Choroid plexus epithelial cell (primary cell): ENCODE results near the gene EPHX1.
"Not testable (repeated sequence)": the region's sequence is repeated elsewhere in the genome, so short reads cannot be mapped to it uniquely, and the experiment has no call there.

Experiments used
- DNase-seq: peaks from one replicate; pipeline ENCODE4 v3.0.0-alpha.2; 2010; ENCODE audit warnings: low read depth
- H3K4me3 ChIP-seq: 2 replicates; pipeline ENCODE4 v1.5.1; 2011; ENCODE audit warnings: low read depth, mild to moderate bottlenecking, control low read depth, low read length, moderate library complexity
- CTCF ChIP-seq: conservative IDR thresholded peaks from 2 replicates; pipeline ENCODE4 v1.5.1; 2011; ENCODE audit warnings: low read depth, mild to moderate bottlenecking, control low read depth, inconsistent platforms, low read length, moderate library complexity

EPHX1 gene

DNA sequence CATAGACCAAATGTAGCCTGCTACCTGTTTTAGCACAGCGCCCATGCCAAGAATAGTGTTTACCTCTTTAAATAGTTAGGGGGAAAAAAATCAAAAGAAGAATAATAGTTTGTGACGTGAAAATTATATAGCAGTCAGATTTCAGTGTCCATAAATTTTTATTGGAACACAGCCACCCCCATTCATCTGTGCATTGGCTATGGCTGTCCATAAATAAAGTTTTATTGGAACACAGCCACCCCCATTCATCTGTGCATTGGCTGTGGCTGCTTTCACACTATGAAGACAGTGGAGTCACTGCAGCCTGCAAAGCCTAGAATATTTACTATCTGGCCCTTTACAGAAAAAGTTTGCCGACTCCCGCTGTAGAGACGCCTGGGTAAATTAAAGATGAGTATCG, 20.9 kb downstream of the EPHX1 start:
- no peak overlapping the region for H3K4me3 ChIP-seq
- DNase-seq = no peak
- no peak for TF ChIP-seq CTCF

- TF ChIP-seq CTCF = no peak
- H3K4me3 ChIP-seq = no peak overlapping the region
- DNase-seq = peak; percentile 48
Measured at GRCh38 chr1:225834417-225835329, 24.7 kb downstream of the EPHX1 start.

GRCh38 chr1:225835856-225836255, 25.9 kb downstream of the EPHX1 start:
- peak; percentile 58 for DNase-seq
- TF ChIP-seq CTCF = no peak
- H3K4me3 ChIP-seq = no peak overlapping the region

DNA sequence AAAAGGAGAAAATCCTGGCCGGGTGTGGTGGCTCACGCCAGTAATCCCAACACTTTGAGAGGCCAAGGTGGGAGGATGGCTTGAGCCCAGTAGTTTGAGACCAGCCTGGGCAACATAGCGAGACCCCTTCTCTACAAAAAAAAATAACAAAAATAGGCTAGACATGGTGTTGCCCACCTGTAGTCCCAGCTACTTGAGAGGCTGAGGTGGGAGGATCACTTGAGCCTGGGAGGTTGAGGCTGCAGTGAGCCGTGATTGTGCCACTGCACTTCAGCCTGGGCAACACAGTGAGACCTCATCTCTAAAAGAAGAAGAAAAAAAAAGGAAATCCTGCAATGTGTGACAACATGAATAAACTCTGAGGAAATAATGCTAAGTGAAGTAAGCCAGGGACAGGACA, 26.4 kb downstream of the EPHX1 start:
- DNase-seq, H3K4me3 ChIP-seq: not testable (repeated sequence)

- H3K4me3 ChIP-seq = no peak overlapping the region
- no peak for TF ChIP-seq CTCF
- DNase-seq = no peak
Measured at GRCh38 chr1:225838793-225839192, 28.9 kb downstream of the EPHX1 start.

DNA sequence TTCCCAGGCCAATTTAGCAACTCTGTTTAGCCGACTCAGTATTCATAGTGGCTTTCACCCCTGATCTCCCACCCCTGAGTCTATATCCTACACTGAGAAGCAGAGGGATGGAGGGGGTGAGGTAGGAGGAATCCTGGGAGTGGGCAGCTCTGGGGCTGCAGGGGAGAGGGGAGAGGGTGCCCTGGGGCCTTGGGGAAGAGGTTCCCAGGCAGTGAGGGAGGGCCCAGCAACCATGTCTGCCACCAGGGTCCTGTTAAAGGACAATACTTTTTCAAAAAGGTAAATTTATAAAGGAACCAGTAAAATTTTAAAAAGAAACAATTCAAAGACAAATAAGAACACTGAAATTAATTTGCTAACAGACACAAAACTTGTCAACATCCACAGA, 30.3 kb downstream of the EPHX1 start:
- DNase-seq = no peak
- no peak overlapping the region for H3K4me3 ChIP-seq
- TF ChIP-seq CTCF = no peak

- no peak for TF ChIP-seq CTCF
- no peak for DNase-seq
- no peak overlapping the region for H3K4me3 ChIP-seq
Measured at GRCh38 chr1:225840713-225841112, 30.8 kb downstream of the EPHX1 start.
